SK-N-SH treated with all-trans-retinoic acid at 6 μM for 48 hours (cell line): ENCODE data around the gene KAT7.

Experiments used
- ARNTL ChIP-seq: fragments of 450-650 bp; formaldehyde crosslinking; IDR thresholded peaks from 2 replicates; pipeline ENCODE4 v1.5.0; 2020; ENCODE audit warnings: low read depth, mild to moderate bottlenecking, moderate library complexity, borderline replicate concordance
- ESRRG ChIP-seq: fragments of 250-450 bp; sonication (Bioruptor Pico); IDR thresholded peaks from 2 replicates; pipeline ENCODE4 v1.6.1; 2021; ENCODE audit warnings: mild to moderate bottlenecking
- PATZ1 ChIP-seq: fragments of 250-450 bp; sonication (Bioruptor Pico); IDR thresholded peaks from 2 replicates; pipeline ENCODE4 v1.8.0; 2020; ENCODE audit warnings: mild to moderate bottlenecking, moderate library complexity, borderline replicate concordance
- RARB ChIP-seq: fragments of 250-450 bp; sonication (Bioruptor Pico); IDR thresholded peaks from 2 replicates; pipeline ENCODE4 v1.8.0; 2021; ENCODE audit warnings: mild to moderate bottlenecking, moderate library complexity
- ZFP30 ChIP-seq: fragments of 450-650 bp; formaldehyde crosslinking; IDR thresholded peaks from 2 replicates; pipeline ENCODE4 v1.5.0; 2022; ENCODE audit warnings: mild to moderate bottlenecking, moderate library complexity

- TF ChIP-seq PATZ1 (CRISPR knock-in tag), result no peak
- no peak for TF ChIP-seq ARNTL (CRISPR knock-in tag)
- no peak for TF ChIP-seq ESRRG (CRISPR knock-in tag)
- no peak for TF ChIP-seq RARB
- TF ChIP-seq ZFP30 (CRISPR knock-in tag), result no peak
Measured at GRCh38 chr17:49741692-49742076, 46.8 kb upstream of the KAT7 start.
